Heart right ventricle (tissue), 16 donors: ENCODE data around the gene ALCAM. TPM values are rescaled to one million over a fixed set of nuclear protein-coding genes. Genes with fewer than 3 reads are reported as not detected.

Experiments
- ATAC-seq, 8 donors: fragments of 200-7000 bp; cut with Tn5 transposase; one replicate each; pipeline ENCODE4 v1.9.1; 2020; ENCODE audit warnings: mild to moderate bottlenecking in 8 of 8, moderate library complexity in 8 of 8, moderate number of reproducible peaks in 1 of 8
- DNase-seq, 2 donors: peaks; one replicate each; pipeline ENCODE4 v3.0.0-alpha.2; 2020
- H3K27ac ChIP-seq, 10 donors: fragments of 200-600 bp; sonication (generic) in 2 of 10; one replicate each; pipeline versions ENCODE4 v1.5.0 to v1.8.0; 2020 to 2022; ENCODE audit warnings: mild to moderate bottlenecking in 3 of 10
- H3K27me3 ChIP-seq, 7 donors: fragments of 200-600 bp; one replicate each; pipeline ENCODE4 v1.8.0; 2021 to 2022; ENCODE audit warnings: mild to moderate bottlenecking in 2 of 7
- H3K36me3 ChIP-seq, 9 donors: fragments of 200-600 bp; sonication (generic) in 1 of 9; one replicate each; pipeline versions ENCODE4 v1.5.0 to v1.8.0; 2020 to 2022; ENCODE audit warnings: mild to moderate bottlenecking in 2 of 9
- H3K4me1 ChIP-seq, 9 donors: fragments of 200-600 bp; sonication (generic) in 1 of 9; one replicate each; pipeline versions ENCODE4 v1.5.0 to v1.8.0; 2020 to 2022; ENCODE audit warnings: mild to moderate bottlenecking in 4 of 9
- H3K4me3 ChIP-seq, 10 donors: fragments of 200-600 bp; sonication (generic) in 2 of 10; one replicate each; pipeline versions ENCODE4 v1.5.0 to v1.8.0; 2020 to 2022; ENCODE audit warnings: mild to moderate bottlenecking in 7 of 10, moderate library complexity in 2 of 10
- H3K9me3 ChIP-seq, 11 donors: fragments of 200-600 bp in 10 of 11; sonication (generic) in 2 of 11; one replicate each; pipeline versions ENCODE4 v1.5.0 to v1.8.0; 2013 to 2022; ENCODE audit warnings: mild to moderate bottlenecking in 2 of 11, control low read depth in 1 of 11, moderate library complexity in 1 of 11
- CTCF ChIP-seq, 9 donors: fragments of 200-600 bp; sonication (generic) in 2 of 9; IDR thresholded peaks; one replicate each; pipeline versions ENCODE4 v1.5.0 to v1.8.0; 2021 to 2022; ENCODE audit warnings: antibody characterized with exemption in 9 of 9, mild to moderate bottlenecking in 5 of 9, moderate library complexity in 1 of 9
- whole genome bisulfite sequencing, 2 donors: extraction: QIAGEN DNeasy Blood & Tissue Kit; methylation state at CpG; one replicate each; pipeline ENCODE4 v1.1.7; 2013; ENCODE audit warnings: inconsistent platforms in 1 of 2; 5-methylcytosine and 5-hydroxymethylcytosine counted together
- intact Hi-C, 10 donors: fragments of 100-400 bp; cut with DNase I; formaldehyde crosslinking; loops; one replicate each; pipeline versions ENCODE4 v1.11.1 to v1.14.2; 2022
- polyA plus RNA-seq, 2 donors: library from polyadenylated mRNA; stranded (reverse); fragments of 200-250 nt; gene quantifications; one replicate each; pipeline ENCODE4 v1.2.3, GENCODE V29; 2013
- total RNA-seq, 10 donors: library from RNA; stranded (reverse); fragmentation: NEBNext Ultra II Directional in 3 of 10; extraction: Animal tissue kit (Norgen Biotek cat#: 25700) in 3 of 10; gene quantifications; one replicate each; pipeline versions ENCODE4 v1.2.1 to v1.2.4, GENCODE V29; 2021 to 2023
- donor health status: Arrhythmogenic right ventricular cardiomyopathy.
- donor health status: ischemic (EF 13 %, LVEDD 7.1; RV severe dilation, severe dysfunction).
- donor health status: healthy with polysubstance abuse.
- donor health status: DM: no; HTN: yes; CAD: no.
- donor health status: DM: no; HTN: no; CAD: no.
- donor health status: ischemic (EF 25% LVEDD 6.9; RV normal size, moderate dysfunction).
- donor health status: ischemic (EF 25% LVEDD 5.7; RV mildly dilated, moderate dysfunction).
- donor health status: healthy.
- donor health status: DM: yes; HTN: yes; CAD: no.
- donor health status: Ischemic cardiomyopathy.
- donor health status: ischemic (EF 35%, LVEDD 5.7; RV mildly dilated, moderate dysfunction).
- donor health status: nonischemic (EF 11% LVEDD 7.7; RV severe dilation, severe dysfunction).
- donor health status: DM: yes; HTN: yes; CAD: no.
- donor health status: PGD.
- donor health status: ischemic (EF 29% LVEDD 5.4; RV normal size, mild dysfunction).
- donor health status: nonischemic (EF 23%, LVEDD 6.1; RV moderate dilation, normal function).

ALCAM gene
- total and polyA plus RNA-seq, 12 donors: 1.3 to 23.9 (median 3.6) TPM

GRCh38 chr3:105466072-105466471 lies 99.4 kb downstream of the ALCAM start:
- intact Hi-C loops: no loop called here
- 91 to 96% methylated on average over 3 of the region's 3 CpGs for WGBS, 2 donors
- no peaks in the 10 kb centered on the region for H3K27me3 ChIP-seq
- H3K9me3 ChIP-seq: peaks cover 0 to 5% (median 0%) of the 10 kb centered on the region in 11 donors
- no peak for ATAC-seq
- no peaks in the 10 kb centered on the region for H3K4me1 ChIP-seq
- no peak for TF ChIP-seq CTCF (IDR thresholded peaks at IDR 0.05)
- no peak overlapping the region for H3K27ac ChIP-seq
- no peak overlapping the region for H3K4me3 ChIP-seq
- no peaks in the 10 kb centered on the region for H3K36me3 ChIP-seq
- DNase-seq: no peak

GRCh38 chr3:105466495-105467404 lies 100.0 kb downstream of the ALCAM start:
- DNase-seq: no peak
- no peaks in the 10 kb centered on the region for H3K27me3 ChIP-seq
- no peak for ATAC-seq
- no peaks in the 10 kb centered on the region for H3K4me1 ChIP-seq
- TF ChIP-seq CTCF (IDR thresholded peaks at IDR 0.05): no peak
- H3K9me3 ChIP-seq: peaks cover 0 to 5% (median 0%) of the 10 kb centered on the region in 11 donors
- WGBS, 2 donors: 42 to 52% methylated on average over 2 of the region's 2 CpGs
- H3K36me3 ChIP-seq: no peaks in the 10 kb centered on the region
- intact Hi-C loops: no loop called here
- no peak overlapping the region for H3K4me3 ChIP-seq
- H3K27ac ChIP-seq: no peak overlapping the region

GRCh38 chr3:105470851-105471250 lies 104.1 kb downstream of the ALCAM start:
- Histone ChIP-seq H3K27me3 (no peaks in the 10 kb centered on the region), H3K4me3 (no peak overlapping the region), H3K9me3 (peaks cover 0 to 5% (median 0%) of the 10 kb centered on the region in 11 donors), H3K27ac (no peak overlapping the region), H3K4me1 (no peaks in the 10 kb centered on the region), H3K36me3 (no peaks in the 10 kb centered on the region)
- ATAC-seq (no peak), DNase-seq (no peak)
- TF ChIP-seq CTCF (IDR thresholded peaks at IDR 0.05): no peak
- WGBS, 2 donors: 91 to 93% methylated on average over 2 of the region's 2 CpGs
- intact Hi-C loops: no loop called here

GRCh38 chr3:105473521-105474223 lies 107.0 kb downstream of the ALCAM start:
- Histone ChIP-seq H3K27ac (no peak overlapping the region), H3K4me3 (no peak overlapping the region), H3K9me3 (peaks cover 0 to 17% (median 0%) of the 10 kb centered on the region in 11 donors), H3K4me1 (no peaks in the 10 kb centered on the region), H3K36me3 (no peaks in the 10 kb centered on the region), H3K27me3 (no peaks in the 10 kb centered on the region)
- intact Hi-C loops: no loop called here
- no peak for TF ChIP-seq CTCF (IDR thresholded peaks at IDR 0.05)
- no peak for DNase-seq
- no peak for ATAC-seq
